ENCODE data around the gene FUZ. TPM values are rescaled to one million over a fixed set of nuclear protein-coding genes. Genes with fewer than 3 reads are reported as not detected.
A peak's percentile ranks its signal among the peaks of the same experiment; 100 is the strongest.

FUZ gene
- total RNA-seq, 4 donors from 2014 or later = 4.1 to 13.8 (median 12.3) TPM

GRCh38 chr19:49779731-49780555 is 33.1 kb downstream of the FUZ start:
- Histone ChIP-seq H3K27ac (peak overlapping the region in 1 of 4 donors; percentile 20), H3K27me3 (no peaks in the 10 kb centered on the region), H3K36me3 (peaks cover 0 to 41% (median 0%) of the 10 kb centered on the region in 3 donors), H3K4me1 (peaks cover 0 to 4% (median 0%) of the 10 kb centered on the region in 4 donors), H3K9me3 (no peaks in the 10 kb centered on the region), H3K4me3 (no peak overlapping the region)
- DNase-seq = peak in 1 of 3 donors; percentile 35
- no peak for TF ChIP-seq CTCF (IDR thresholded peaks at IDR 0.05)
- no peak for TF ChIP-seq POLR2A (IDR thresholded peaks at IDR 0.05)

GRCh38 chr19:49776371-49776764 is 36.7 kb downstream of the FUZ start:
- Histone ChIP-seq H3K36me3 (peaks cover 0 to 12% (median 0%) of the 10 kb centered on the region in 3 donors), H3K27me3 (no peaks in the 10 kb centered on the region), H3K4me1 (peaks cover 0 to 4% (median 2%) of the 10 kb centered on the region in 4 donors), H3K9me3 (no peaks in the 10 kb centered on the region), H3K27ac (no peak overlapping the region), H3K4me3 (no peak overlapping the region)
- TF ChIP-seq POLR2A (IDR thresholded peaks at IDR 0.05) (no peak), CTCF (IDR thresholded peaks at IDR 0.05) (no peak)
- no peak for DNase-seq

GRCh38 chr19:49775742-49776370 is 37.2 kb downstream of the FUZ start:
- Histone ChIP-seq H3K9me3 (no peaks in the 10 kb centered on the region), H3K27ac (no peak overlapping the region), H3K27me3 (no peaks in the 10 kb centered on the region), H3K4me3 (no peak overlapping the region), H3K36me3 (peaks cover 0 to 12% (median 0%) of the 10 kb centered on the region in 3 donors), H3K4me1 (peaks cover 0 to 4% (median under 1%) of the 10 kb centered on the region in 4 donors)
- TF ChIP-seq POLR2A (IDR thresholded peaks at IDR 0.05) (no peak), CTCF (IDR thresholded peaks at IDR 0.05) (no peak)
- no peak for DNase-seq

GRCh38 chr19:49774969-49775368 is 38.1 kb downstream of the FUZ start:
- Histone ChIP-seq H3K4me1 (peaks cover 0 to 4% (median 0%) of the 10 kb centered on the region in 4 donors), H3K27ac (no peak overlapping the region), H3K9me3 (no peaks in the 10 kb centered on the region), H3K27me3 (no peaks in the 10 kb centered on the region), H3K36me3 (peaks cover 0 to 12% (median 0%) of the 10 kb centered on the region in 3 donors), H3K4me3 (no peak overlapping the region)
- TF ChIP-seq POLR2A (IDR thresholded peaks at IDR 0.05) (no peak), CTCF (IDR thresholded peaks at IDR 0.05) (no peak)
- no peak for DNase-seq

GRCh38 chr19:49773663-49774350 is 39.3 kb downstream of the FUZ start:
- TF ChIP-seq POLR2A (IDR thresholded peaks at IDR 0.05) (no peak), CTCF (IDR thresholded peaks at IDR 0.05) (no peak)
- H3K9me3 ChIP-seq = no peaks in the 10 kb centered on the region
- peaks cover 0 to 12% (median 0%) of the 10 kb centered on the region in 3 donors for H3K36me3 ChIP-seq
- H3K4me3 ChIP-seq = no peak overlapping the region
- no peaks in the 10 kb centered on the region for H3K27me3 ChIP-seq
- H3K27ac ChIP-seq = no peak overlapping the region
- H3K4me1 ChIP-seq = peaks cover 0 to 11% (median 0%) of the 10 kb centered on the region in 4 donors
- DNase-seq = no peak
